GM21723 (cell line): ENCODE results near the gene GRPEL1.
"Not testable (repeated sequence)": the region's sequence is repeated elsewhere in the genome, so short reads cannot be mapped to it uniquely, and the experiment has no call there.

Experiments
- ATAC-seq: cut with Tn5 transposase; IDR thresholded peaks from one replicate; pipeline ENCODE4 v1.9.1; 2021; ENCODE audit warnings: mild to moderate bottlenecking, moderate library complexity; ENCODE audit not compliant: unreplicated experiment

Gene GRPEL1

GRCh38 chr4:7067452-7068278 lies at the start of gene GRPEL1:
Gene GRPEL1 (minus strand): TSS chr4:7068064. CDS start chr4:7068032, 32 bp downstream.
- ATAC-seq, result peak; percentile 92

GRCh38 chr4:7116705-7117104 lies 48.8 kb upstream of the GRPEL1 start:
- no peak for ATAC-seq

DNA sequence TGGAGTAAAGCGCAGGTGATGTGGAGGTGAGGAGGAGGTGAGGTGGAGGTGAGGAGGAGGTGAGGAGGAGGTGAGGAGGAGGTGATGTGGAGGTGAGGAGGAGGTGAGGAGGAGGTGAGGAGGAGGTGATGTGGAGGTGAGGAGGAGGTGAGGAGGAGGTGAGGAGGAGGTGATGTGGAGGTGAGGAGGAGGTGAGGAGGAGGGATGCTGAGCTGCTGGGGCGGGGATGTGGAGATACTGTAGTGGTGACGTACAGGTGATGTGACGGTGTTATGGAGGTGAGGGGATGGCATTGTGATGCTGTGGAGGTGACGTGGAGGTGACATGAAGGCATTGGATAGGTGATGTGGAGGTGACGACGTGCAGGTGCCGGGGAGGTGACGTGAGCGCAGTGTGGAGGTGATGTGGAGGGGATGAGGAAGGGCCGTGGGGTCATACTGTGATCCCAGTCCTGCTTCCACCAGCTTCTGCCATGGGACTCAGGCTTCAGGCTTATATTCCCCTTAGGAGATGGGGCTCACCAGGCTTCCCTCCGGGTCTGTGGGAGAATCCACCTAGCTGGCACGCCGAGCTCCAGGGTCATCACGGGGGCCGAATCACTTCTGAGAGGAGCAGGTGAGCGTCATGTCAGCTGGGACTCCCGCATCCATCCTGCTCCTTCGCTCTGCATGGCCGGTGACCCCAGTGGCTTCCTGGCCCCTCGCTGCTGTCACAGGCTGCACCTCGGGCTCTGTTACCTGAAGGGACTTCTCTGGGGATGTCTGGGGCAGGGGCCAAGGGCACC lies 47.9 kb upstream of the GRPEL1 start:
- ATAC-seq, result no peak

- no peak for ATAC-seq
Observed at GRCh38 chr4:7112656-7113055, 44.8 kb upstream of the GRPEL1 start.

DNA sequence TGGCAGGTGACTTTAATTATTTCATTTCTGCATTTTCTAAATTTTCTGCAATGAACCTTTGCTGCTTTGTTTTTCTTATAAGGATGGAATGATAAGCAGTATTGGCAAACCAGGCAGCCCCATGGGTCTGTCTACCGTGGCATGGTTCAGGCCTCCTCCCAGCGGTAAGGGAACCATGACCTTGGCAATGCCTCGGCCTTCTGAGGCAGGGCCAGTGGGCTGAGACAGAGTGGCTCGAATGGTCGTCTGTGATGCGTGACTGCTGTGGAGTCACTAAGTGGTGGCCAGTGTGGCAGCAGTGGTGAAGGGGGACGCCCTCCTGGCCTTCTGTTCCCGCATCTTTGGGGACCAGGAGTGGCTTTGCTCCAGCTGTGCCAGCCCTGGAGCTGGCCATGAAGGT lies 43.6 kb upstream of the GRPEL1 start:
- ATAC-seq, result no peak

DNA sequence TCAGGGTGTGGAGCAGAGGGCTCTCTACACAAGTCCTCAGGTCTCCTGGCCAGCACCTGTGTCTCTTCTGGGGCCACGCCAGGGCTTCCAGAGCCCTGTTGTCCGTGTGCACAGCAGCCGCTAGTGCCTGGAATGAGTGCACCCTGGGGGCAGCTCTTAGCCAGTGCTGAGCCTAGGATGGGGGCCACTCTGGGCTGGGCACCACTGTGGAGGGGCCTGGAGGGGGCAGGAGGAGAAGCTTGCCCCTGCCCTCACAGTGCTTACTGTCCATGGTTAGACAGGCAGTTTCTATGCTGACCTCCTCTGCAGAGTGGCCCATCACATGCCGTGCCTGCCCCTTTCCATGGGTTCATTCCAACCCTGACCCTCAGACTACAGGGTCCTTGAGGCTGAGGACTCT lies 42.7 kb upstream of the GRPEL1 start:
- ATAC-seq, result no peak

DNA sequence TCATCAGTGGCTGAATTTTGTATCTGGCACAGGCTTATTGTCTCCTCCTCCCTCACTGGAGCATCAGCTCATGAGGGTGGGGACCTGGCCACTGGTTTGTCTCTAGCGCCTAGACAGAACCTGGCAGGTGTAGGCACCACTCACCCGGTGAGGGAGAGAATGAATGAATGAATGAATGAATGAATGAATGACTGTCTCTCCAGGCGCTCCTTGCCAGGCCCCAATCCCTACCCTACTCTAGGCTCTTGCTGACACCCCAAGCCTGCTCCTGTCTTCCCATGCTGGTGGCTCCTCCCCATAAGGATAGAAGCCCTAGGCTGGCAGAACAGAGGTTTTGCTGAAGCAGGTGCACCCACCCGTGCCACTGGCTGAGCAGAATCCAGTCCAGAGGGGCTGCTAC lies 41.3 kb upstream of the GRPEL1 start:
- no peak for ATAC-seq

GRCh38 chr4:7108660-7109059 lies 40.8 kb upstream of the GRPEL1 start:
- no peak for ATAC-seq

GRCh38 chr4:7108046-7108625 lies 40.3 kb upstream of the GRPEL1 start:
- no peak for ATAC-seq

GRCh38 chr4:7107166-7107905 lies 39.5 kb upstream of the GRPEL1 start:
- ATAC-seq, result no peak

DNA sequence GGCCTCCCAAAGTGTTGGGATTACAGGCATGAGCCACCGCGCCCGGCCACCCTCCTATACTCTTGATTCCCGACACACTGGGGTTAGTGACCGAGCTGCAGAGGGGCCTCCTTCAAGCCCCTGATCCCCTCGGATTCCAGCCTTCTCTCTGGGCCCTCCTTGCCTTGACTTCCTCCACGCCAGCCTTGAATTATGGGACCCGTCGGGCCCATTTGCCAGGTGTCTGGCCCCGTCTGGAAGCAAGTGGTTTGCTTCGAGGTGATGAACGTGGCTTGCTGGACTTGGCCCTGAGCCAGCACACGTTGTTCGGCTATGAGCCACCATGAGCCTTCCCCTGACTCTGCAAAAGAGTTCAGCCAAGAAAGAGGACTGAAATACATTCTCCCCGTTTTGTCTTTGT lies 37.4 kb upstream of the GRPEL1 start:
- ATAC-seq, result no peak

DNA sequence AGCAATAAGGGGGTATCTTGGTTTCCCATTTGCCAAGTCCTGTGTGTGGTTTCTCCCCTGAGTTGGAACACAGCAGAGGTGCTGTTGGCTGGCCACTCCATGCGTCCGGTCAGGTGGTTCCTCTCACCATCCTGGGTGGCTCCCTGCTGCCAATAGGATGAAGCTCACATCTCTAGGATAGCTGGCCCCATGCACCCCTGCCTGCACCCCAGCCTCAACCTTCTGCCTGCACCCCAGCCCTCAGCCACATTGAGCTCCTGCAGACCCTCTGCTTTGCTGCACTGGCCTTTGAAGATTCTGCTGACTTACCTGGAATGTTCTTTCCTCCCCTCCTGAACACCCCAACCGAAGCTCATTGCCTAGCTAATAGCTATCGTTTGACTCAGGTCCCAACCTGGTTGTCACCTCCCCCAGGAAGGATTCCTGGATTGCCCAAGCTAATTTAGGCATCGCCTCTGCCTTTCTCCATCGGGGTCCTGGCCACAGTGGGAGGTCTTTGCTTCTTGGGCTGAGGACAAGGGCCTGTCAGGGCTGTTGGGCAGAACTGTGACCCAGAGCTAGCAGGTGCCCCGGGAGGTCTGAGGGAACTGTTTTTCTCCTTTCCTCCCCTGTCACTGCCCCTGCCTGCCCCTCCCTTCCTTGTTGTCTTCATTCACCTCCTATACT lies 36.6 kb upstream of the GRPEL1 start:
- ATAC-seq, result no peak

DNA sequence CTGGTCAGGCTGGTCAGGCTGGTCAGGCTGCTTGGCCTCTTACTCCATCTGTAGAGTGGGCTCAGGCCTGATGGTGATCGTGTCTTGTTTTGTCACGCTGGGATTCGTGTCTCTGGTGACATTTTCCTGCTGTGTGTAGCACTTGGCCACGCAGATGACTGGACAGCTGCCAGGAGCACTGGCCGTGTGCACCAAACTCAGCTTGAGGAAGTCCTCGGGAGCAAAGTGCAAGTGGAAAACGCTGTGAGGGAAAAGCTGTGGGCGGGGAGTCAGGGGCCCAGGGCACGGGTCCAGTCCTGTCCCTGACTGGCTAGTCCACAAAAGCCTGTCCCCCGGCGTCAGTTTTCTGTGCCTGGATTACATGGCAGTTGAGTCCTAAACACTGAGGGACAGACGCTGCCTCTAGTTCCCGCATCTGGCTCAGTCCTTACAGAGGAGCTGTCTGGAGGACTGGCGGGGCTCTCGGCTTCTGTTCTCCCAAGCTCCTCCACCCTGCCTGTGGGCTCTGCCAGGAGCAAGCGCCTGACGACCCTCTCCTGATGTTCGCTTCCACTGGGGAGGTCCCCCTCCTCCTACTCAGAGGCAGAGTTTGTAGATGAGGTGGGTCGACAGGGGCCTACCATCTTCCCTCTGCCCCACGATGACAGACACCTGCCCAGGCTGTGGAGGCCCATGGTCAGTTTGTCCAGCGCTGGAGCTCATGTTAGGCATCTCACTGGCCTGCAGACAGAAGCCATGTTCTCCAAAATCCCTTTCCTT lies 35.9 kb upstream of the GRPEL1 start:
- no peak for ATAC-seq

DNA sequence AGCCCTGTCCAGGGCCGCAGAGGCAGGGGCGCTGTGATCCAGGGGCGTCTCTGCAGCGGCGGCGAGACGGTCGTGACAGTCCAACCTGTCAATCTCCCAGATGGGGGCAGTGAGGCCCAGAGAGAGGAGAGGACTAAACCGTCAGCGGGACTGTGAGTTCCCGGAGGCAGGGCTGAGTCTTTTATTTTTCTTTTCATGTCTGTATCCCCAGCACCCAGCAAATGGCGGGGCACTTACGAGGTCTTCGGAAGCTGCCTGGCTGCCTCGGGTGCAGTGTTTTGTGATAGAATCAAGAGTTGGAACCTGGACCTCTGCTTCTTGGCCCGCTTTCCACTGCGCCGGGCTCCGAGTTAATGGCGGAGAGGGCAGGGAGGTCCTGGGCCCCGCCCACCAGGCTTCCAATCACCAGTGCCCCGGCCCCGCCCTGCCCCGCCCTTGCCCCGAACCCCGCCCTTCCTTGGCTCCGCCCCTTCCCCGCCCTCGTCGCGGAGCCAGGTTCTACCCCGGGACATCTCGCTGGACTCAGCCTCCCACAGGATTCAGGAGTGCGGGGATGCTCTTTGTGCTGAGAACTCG lies 35.3 kb upstream of the GRPEL1 start:
- peak; percentile 90 for ATAC-seq

- not testable (repeated sequence) for ATAC-seq
Observed at GRCh38 chr4:7102516-7102909, 34.6 kb upstream of the GRPEL1 start.

DNA sequence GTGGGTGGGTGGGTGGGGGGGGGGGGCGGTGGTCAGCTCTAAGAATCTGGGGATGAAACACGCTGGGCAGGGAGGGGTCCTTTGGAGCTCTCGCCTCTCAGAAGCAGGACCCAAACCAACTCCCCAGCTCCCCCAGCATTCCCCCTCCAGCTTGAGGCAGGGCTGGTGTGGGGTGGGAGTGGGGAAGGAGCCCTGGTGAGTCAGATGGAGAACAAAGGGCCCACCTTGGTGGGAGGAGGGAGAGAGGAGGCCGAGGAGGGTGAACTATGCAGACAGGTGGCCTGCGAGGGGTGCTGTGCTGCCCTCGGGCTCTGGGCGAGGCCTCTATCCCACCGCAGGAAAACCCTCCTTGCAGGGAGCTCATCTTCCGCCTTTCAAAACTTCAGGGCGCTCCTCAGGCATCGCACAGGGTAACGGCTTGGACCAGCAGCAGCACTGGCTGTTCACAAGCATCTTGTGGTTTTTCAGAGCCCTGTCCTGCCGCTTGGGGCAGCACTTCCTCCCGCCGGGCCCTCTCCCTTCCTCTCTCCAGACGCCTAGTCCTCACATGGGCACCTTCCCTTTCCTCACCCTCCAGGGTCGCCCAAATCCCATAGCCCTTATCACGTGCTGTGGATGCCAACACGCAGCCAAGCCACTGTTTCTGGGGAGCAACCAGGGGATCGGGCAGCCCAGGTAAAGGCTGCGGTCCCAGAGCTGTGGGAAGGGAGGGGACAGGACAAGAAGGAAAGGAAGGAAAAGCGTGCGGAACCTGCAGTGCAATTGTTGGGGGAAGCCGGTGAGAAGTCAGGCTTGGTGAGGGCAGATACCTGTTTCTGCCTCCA lies 34.0 kb upstream of the GRPEL1 start:
- peak; percentile 71 for ATAC-seq

GRCh38 chr4:7096236-7096635 lies 28.4 kb upstream of the GRPEL1 start:
- ATAC-seq, result no peak

GRCh38 chr4:7095611-7096155 lies 27.8 kb upstream of the GRPEL1 start:
- no peak for ATAC-seq
